Purkinje cell (primary cell): ENCODE measurements around the gene ADH1C. TPM values are rescaled to one million over a fixed set of nuclear protein-coding genes. Genes with fewer than 3 reads are reported as not detected.

ENCODE experiments used
- polyA plus RNA-seq: library from polyadenylated mRNA; unstranded; fragments of >200 nt; fragmentation: Nextera tagmentation; gene quantifications from 2 replicates; pipeline ENCODE4 v1.2.1, GENCODE V29; 2014

The ADH1C gene
- not detected in 2 replicates for polyA plus RNA-seq

GRCh38 chr4:99352602-99353537, at the start of gene ADH1C:
TSS of gene ADH1C (minus strand) at chr4:99352746. CDS start at chr4:99352675, 71 bp downstream.

GRCh38 chr4:99321241-99322191, 31.0 kb downstream of the ADH1C start, which contains the start of gene ADH1B:
TSS of gene ADH1B (minus strand) at chr4:99321401. CDS start at chr4:99321331, 70 bp downstream.

GRCh38 chr4:99290848-99291786, 61.4 kb downstream of the ADH1C start, which contains the start of gene ADH1A:
TSS of gene ADH1A (minus strand) at chr4:99290985. CDS start at chr4:99290914, 71 bp downstream.

Other genes starting within 250 kb of the ADH1C start
- not detected in 2 replicates for gene ADH4, start 208.4 kb downstream of the ADH1C start, polyA plus RNA-seq
- gene ADH6, start 133.5 kb downstream of the ADH1C start, polyA plus RNA-seq = not detected in 2 replicates
- gene ADH1A, start 61.8 kb downstream of the ADH1C start, polyA plus RNA-seq = not detected in 2 replicates
- gene ADH1B, start 31.3 kb downstream of the ADH1C start, polyA plus RNA-seq = not detected in 2 replicates
- not detected in 2 replicates for gene ADH7, start 82.6 kb upstream of the ADH1C start, polyA plus RNA-seq
- gene C4orf17, start 158.3 kb upstream of the ADH1C start, polyA plus RNA-seq = not detected in 2 replicates
- 22.0 and 22.5 TPM in 2 replicates for gene TRMT10A, start 211.3 kb upstream of the ADH1C start, polyA plus RNA-seq
- 5.4 and 5.7 TPM in 2 replicates for gene MTTP, start 222.1 kb upstream of the ADH1C start, polyA plus RNA-seq